ENCODE results near the gene INTS13. TPM values are rescaled to one million over a fixed set of nuclear protein-coding genes. Genes with fewer than 3 reads are reported as not detected.
"Not testable (repeated sequence)": the region's sequence is repeated elsewhere in the genome, so short reads cannot be mapped to it uniquely, and the experiment has no call there.

INTS13 gene
- total and polyA plus RNA-seq, 4 donors, result 6.6 to 19.7 (median 10.2) TPM

- Histone ChIP-seq H3K4me3 (ENCODE audit: low read depth in 1 of 3, low read length in 3 of 3) (no peak overlapping the region), H3K27me3 (ENCODE audit: control insufficient read depth in 4 of 4, insufficient read depth in 4 of 4, low read length in 3 of 4) (no peaks in the 10 kb centered on the region), H3K4me1 (ENCODE audit: control insufficient read depth in 4 of 4, insufficient read depth in 4 of 4, low read length in 3 of 4) (no peaks in the 10 kb centered on the region), H3K27ac (ENCODE audit: low read depth in 1 of 2, low read length in 2 of 2) (no peak overlapping the region), H3K9me3 (ENCODE audit: control insufficient read depth in 4 of 4, low read length in 3 of 4) (no peaks in the 10 kb centered on the region), H3K36me3 (ENCODE audit: control insufficient read depth in 4 of 4, insufficient read depth in 3 of 4, low read depth in 1 of 4, low read length in 3 of 4) (peaks cover 0 to 29% (median 17%) of the 10 kb centered on the region in 4 donors), H3K9ac (ENCODE audit: low read depth in 1 of 2, low read length in 2 of 2) (no peak overlapping the region)
- 77% methylated on average over 1 of the region's 1 CpG for WGBS
- DNase-seq (ENCODE audit: low spot score), result no peak
- TF ChIP-seq MAX (IDR thresholded peaks at IDR 0.05) (no peak), HNF4G (IDR thresholded peaks at IDR 0.05) (no peak), GABPA (IDR thresholded peaks at IDR 0.05 in 1 of 2, conservative IDR thresholded peaks at IDR 0.05 in 1 of 2) (no peak), FOXA2 (IDR thresholded peaks at IDR 0.05) (no peak), ZBTB33 (IDR thresholded peaks at IDR 0.05) (no peak), NR2F2 (IDR thresholded peaks at IDR 0.05) (no peak), ATF3 (IDR thresholded peaks at IDR 0.05) (no peak), SP1 (IDR thresholded peaks at IDR 0.05) (no peak), TAF1 (conservative IDR thresholded peaks at IDR 0.05) (no peak), HNF4A (conservative IDR thresholded peaks at IDR 0.05) (no peak), JUND (IDR thresholded peaks at IDR 0.05) (no peak), EGR1 (IDR thresholded peaks at IDR 0.05; ENCODE audit: low read depth in 2 of 2) (no peak), CTCF (IDR thresholded peaks at IDR 0.05; ENCODE audit: low read depth, low read length, missing input control) (no peak), RXRA (IDR thresholded peaks at IDR 0.05) (no peak), YY1 (IDR thresholded peaks at IDR 0.05) (no peak), REST (IDR thresholded peaks at IDR 0.05) (no peak)
Observed at GRCh38 chr12:26961803-26962202, 24.0 kb upstream of the INTS13 start.

- H3K4me3 ChIP-seq (ENCODE audit: low read depth in 1 of 3, low read length in 3 of 3); DNase-seq (ENCODE audit: low spot score); H3K27me3 ChIP-seq (ENCODE audit: control insufficient read depth in 4 of 4, insufficient read depth in 4 of 4, low read length in 3 of 4); H3K27ac ChIP-seq (ENCODE audit: low read depth in 1 of 2, low read length in 2 of 2); H3K9ac ChIP-seq (ENCODE audit: low read depth in 1 of 2, low read length in 2 of 2); H3K9me3 ChIP-seq (ENCODE audit: control insufficient read depth in 4 of 4, low read length in 3 of 4); H3K4me1 ChIP-seq (ENCODE audit: control insufficient read depth in 4 of 4, insufficient read depth in 4 of 4, low read length in 3 of 4): not testable (repeated sequence)
- 94% methylated on average over 7 of the region's 7 CpGs for WGBS
- peaks cover 2 to 32% (median 19%) of the 10 kb centered on the region in 4 donors for H3K36me3 ChIP-seq (ENCODE audit: control insufficient read depth in 4 of 4, insufficient read depth in 3 of 4, low read depth in 1 of 4, low read length in 3 of 4)
Observed at GRCh38 chr12:26961391-26961790, 23.6 kb upstream of the INTS13 start.

Data from liver (tissue), 9 donors.